B cell (primary cell): Measurements from ENCODE around the gene ZBTB8OS.

Experiments used
- EZH2 ChIP-seq: IDR thresholded peaks from 2 replicates; pipeline ENCODE4 v1.6.1; 2012; ENCODE audit warnings: borderline replicate concordance, low read depth, mild to moderate bottlenecking, moderate library complexity, low read length; ENCODE audit not compliant: insufficient read depth, poor library complexity, severe bottlenecking
- TF ChIP-seq, protein P1 (sequence below): fragments of 200-600 bp; IDR thresholded peaks from one replicate; pipeline ENCODE4 v1.8.0; 2022; ENCODE audit warnings: antibody characterized with exemption, mild to moderate bottlenecking

- TF ChIP-seq, protein P1, sequence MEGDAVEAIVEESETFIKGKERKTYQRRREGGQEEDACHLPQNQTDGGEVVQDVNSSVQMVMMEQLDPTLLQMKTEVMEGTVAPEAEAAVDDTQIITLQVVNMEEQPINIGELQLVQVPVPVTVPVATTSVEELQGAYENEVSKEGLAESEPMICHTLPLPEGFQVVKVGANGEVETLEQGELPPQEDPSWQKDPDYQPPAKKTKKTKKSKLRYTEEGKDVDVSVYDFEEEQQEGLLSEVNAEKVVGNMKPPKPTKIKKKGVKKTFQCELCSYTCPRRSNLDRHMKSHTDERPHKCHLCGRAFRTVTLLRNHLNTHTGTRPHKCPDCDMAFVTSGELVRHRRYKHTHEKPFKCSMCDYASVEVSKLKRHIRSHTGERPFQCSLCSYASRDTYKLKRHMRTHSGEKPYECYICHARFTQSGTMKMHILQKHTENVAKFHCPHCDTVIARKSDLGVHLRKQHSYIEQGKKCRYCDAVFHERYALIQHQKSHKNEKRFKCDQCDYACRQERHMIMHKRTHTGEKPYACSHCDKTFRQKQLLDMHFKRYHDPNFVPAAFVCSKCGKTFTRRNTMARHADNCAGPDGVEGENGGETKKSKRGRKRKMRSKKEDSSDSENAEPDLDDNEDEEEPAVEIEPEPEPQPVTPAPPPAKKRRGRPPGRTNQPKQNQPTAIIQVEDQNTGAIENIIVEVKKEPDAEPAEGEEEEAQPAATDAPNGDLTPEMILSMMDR = no peak
- no peak for TF ChIP-seq EZH2
These were observed 5.9 kb downstream of the ZBTB8OS start for GRCh38 chr1:32644426-32644825.
